ENCODE results near the gene ATP6V0A1. TPM values are rescaled to one million over a fixed set of nuclear protein-coding genes. Genes with fewer than 3 reads are reported as not detected.

ATP6V0A1 gene
- total and polyA plus RNA-seq, 4 experiments from 2014 or later: 3.9 to 15.9 (median 9.7) TPM

DNA sequence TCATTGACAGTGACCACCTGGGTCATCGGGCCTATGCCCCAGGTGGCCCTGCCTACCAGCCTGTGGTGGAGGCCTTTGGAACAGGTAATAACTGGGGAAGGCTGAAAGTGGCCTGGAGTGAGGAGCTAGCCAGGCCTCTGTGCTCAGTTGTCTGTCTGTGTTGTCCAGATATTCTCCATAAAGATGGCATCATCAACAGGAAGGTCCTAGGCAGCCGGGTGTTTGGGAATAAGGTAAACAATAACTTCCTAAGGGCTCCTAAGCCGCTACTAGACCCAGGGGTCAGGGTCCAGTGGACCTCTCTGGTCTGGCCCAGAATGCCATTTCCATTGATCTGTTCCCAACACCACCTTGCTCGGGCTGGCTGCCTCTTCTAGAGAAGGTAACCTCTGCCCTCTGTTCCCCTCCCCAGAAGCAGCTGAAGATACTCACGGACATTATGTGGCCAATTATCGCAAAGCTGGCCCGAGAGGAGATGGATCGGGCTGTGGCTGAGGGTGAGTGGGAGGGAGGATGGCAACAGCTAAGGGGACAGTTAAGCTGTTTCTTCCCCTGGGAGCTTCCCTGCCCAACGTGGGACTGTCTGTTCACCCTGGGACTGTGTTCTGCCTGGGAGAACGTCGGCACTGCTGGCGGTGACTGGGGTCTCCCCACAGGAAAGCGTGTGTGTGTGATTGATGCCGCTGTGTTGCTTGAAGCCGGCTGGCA, 106.3 kb downstream of the ATP6V0A1 start:
- peaks cover 8 to 47% of the 10 kb centered on the region in 2 donors for H3K36me3 Mint-ChIP-seq
- no peak overlapping the region for H3K4me3 ChIP-seq (ENCODE audit: low read length in 2 of 2)
- no peak overlapping the region for H3K27ac ChIP-seq (ENCODE audit: low read depth, low read length)
- POLR2A ChIA-PET (ENCODE audit: partially characterized antibody): interaction anchor here (0.5 to 6.3 kb wide), 7 partner anchors 11 to 410 kb away, joined by 3 to 73 read pairs (median 7); partner anchors contain the start of genes NAGLU, PSMC3IP, RETREG3 and TUBG1
- DNase-seq: no peak
- H3K27ac Mint-ChIP-seq: peak overlapping the region in 4 of 7 donors; percentile 6 to 96 (median 30)
- peaks cover 16 to 71% (median 50%) of the 10 kb centered on the region in 4 donors for H3K4me1 Mint-ChIP-seq
- no peaks in the 10 kb centered on the region for H3K27me3 Mint-ChIP-seq
- CTCF ChIA-PET (ENCODE audit: partially characterized antibody): interaction anchor here (1.3 to 4.5 kb wide), 3 partner anchors 10 to 17 kb away, joined by 3 to 37 read pairs (median 4); partner anchors contain the start of gene PSMC3IP
- H3K27me3 ChIP-seq (ENCODE audit: insufficient read depth, low read length): no peaks in the 10 kb centered on the region
- intact Hi-C loops (cut with micrococcal nuclease): no loop called here
- peaks cover 0 to 2% (median 0%) of the 10 kb centered on the region in 8 donors for H3K9me3 Mint-ChIP-seq
- peaks cover 63% of the 10 kb centered on the region for H3K4me1 ChIP-seq (ENCODE audit: insufficient read depth, low read length)
- H3K4me3 Mint-ChIP-seq: peak overlapping the region in 5 of 8 donors; percentile 53 to 66 (median 59)
- peaks cover 38% of the 10 kb centered on the region for H3K36me3 ChIP-seq (ENCODE audit: insufficient read depth, low read length)
- no peaks in the 10 kb centered on the region for H3K9me3 ChIP-seq (ENCODE audit: control insufficient read depth in 1 of 2, low read length in 2 of 2)

DNA sequence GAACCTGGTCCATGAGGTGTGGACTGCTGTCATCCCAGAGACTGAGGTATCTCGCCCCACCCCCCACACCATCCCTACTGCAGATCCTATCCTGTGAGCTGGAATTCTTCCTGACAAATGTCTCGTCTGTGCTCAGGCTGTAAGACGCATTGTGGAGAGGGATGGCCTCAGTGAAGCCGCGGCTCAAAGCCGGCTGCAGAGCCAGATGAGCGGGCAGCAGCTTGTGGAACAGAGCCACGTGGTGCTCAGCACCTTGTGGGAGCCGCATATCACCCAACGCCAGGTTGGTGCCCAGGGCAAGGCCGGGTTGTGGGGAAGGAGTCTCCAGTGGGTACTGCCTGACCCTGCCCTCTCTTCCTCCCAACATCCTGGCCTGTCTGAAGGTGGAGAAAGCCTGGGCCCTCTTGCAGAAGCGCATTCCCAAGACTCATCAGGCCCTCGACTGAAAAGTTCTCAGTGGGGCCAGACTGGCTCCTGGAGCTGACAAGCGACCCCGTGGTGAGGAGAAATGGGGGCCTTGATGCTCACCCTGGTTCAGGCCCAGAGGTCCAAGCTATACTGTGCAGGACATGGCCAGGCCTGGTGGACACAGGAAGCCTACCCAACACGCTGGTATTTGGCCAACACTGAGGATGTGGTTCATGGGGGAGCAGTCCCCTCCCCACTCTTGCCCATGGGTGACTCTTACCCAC, 107.0 kb downstream of the ATP6V0A1 start:
- no peak for DNase-seq
- CTCF ChIA-PET (ENCODE audit: partially characterized antibody): interaction anchor here (0.8 to 4.5 kb wide), 4 partner anchors 11 to 108 kb away, joined by 3 to 37 read pairs (median 4); partner anchors contain the start of gene PSMC3IP
- POLR2A ChIA-PET (ENCODE audit: partially characterized antibody): interaction anchor here (1.0 to 6.3 kb wide), 6 partner anchors 11 to 48 kb away, joined by 3 to 73 read pairs (median 13); partner anchors contain the start of genes NAGLU, PSMC3IP, RETREG3 and TUBG1
- H3K27me3 Mint-ChIP-seq: no peaks in the 10 kb centered on the region
- H3K27me3 ChIP-seq (ENCODE audit: insufficient read depth, low read length): no peaks in the 10 kb centered on the region
- H3K4me3 Mint-ChIP-seq: peak overlapping the region in 5 of 8 donors; percentile 94 to 97 (median 96)
- peaks cover 45% of the 10 kb centered on the region for H3K36me3 ChIP-seq (ENCODE audit: insufficient read depth, low read length)
- peaks cover 63% of the 10 kb centered on the region for H3K4me1 ChIP-seq (ENCODE audit: insufficient read depth, low read length)
- H3K9me3 ChIP-seq (ENCODE audit: control insufficient read depth in 1 of 2, low read length in 2 of 2): no peaks in the 10 kb centered on the region
- peaks cover 11 to 54% of the 10 kb centered on the region in 2 donors for H3K36me3 Mint-ChIP-seq
- peaks cover 0 to 2% (median 0%) of the 10 kb centered on the region in 8 donors for H3K9me3 Mint-ChIP-seq
- no peak overlapping the region for H3K4me3 ChIP-seq (ENCODE audit: low read length in 2 of 2)
- intact Hi-C loops (cut with micrococcal nuclease): no loop called here
- peaks cover 16 to 73% (median 49%) of the 10 kb centered on the region in 4 donors for H3K4me1 Mint-ChIP-seq
- peak overlapping the region in 6 of 7 donors; percentile 86 to 98 (median 96) for H3K27ac Mint-ChIP-seq
- peak overlapping the region; percentile 79 for H3K27ac ChIP-seq (ENCODE audit: low read depth, low read length)

DNA sequence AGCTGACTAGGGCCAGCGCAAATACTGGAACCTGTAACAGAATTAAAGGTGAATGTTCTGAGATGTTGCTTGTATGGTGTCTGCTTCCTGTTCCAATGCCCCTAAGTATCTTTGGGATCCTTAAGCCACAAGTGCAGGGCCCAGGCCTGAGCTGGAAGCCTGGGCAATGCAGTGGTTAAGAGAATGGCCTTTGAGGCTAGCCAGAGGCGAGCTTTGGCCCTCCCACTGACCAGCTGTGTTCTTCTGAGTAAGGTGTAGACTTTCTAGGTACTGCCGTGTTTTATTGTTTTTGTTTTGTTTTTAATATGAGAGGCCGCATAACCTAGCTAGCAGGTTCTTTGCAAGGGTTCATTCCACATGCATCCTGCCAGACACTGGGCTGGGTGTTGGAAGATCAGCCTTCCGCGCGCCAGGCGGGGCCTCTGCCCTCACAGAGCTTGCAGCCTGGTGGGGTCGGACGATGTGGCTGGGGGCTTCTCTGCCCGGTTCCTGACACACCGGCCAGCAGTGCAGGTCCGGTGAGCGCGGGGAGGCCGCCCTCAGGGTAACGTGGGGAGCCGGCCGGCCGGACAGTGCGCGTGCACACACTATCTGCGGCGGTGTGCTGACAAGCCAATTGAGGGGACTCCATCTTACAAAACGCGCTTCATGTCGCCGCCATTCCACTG, 107.7 kb downstream of the ATP6V0A1 start:
- Mint-ChIP-seq H3K4me3 (peak overlapping the region; percentile 94 to 98 (median 96)), H3K36me3 (peaks cover 18 to 61% of the 10 kb centered on the region in 2 donors), H3K27me3 (no peaks in the 10 kb centered on the region), H3K27ac (peak overlapping the region; percentile 95 to 98 (median 96)), H3K9me3 (peaks cover 0 to 1% (median 0%) of the 10 kb centered on the region in 8 donors), H3K4me1 (peaks cover 16 to 72% (median 48%) of the 10 kb centered on the region in 4 donors)
- Histone ChIP-seq H3K9me3 (ENCODE audit: control insufficient read depth in 1 of 2, low read length in 2 of 2) (no peaks in the 10 kb centered on the region), H3K4me1 (ENCODE audit: insufficient read depth, low read length) (peaks cover 62% of the 10 kb centered on the region), H3K36me3 (ENCODE audit: insufficient read depth, low read length) (peaks cover 51% of the 10 kb centered on the region), H3K4me3 (ENCODE audit: low read length in 2 of 2) (peak overlapping the region; percentile 89 to 97), H3K27me3 (ENCODE audit: insufficient read depth, low read length) (no peaks in the 10 kb centered on the region), H3K27ac (ENCODE audit: low read depth, low read length) (peak overlapping the region; percentile 79)
- ChIA-PET POLR2A (ENCODE audit: partially characterized antibody) (interaction anchor here (1.0 to 6.3 kb wide), 8 partner anchors 12 to 795 kb away, joined by 3 to 73 read pairs (median 7); partner anchors contain the start of genes NAGLU, PSMC3IP, RETREG3 and TUBG1), CTCF (ENCODE audit: partially characterized antibody) (interaction anchor here (0.8 to 4.5 kb wide), 4 partner anchors 12 to 108 kb away, joined by 3 to 37 read pairs (median 4); partner anchors contain the start of gene PSMC3IP)
- DNase-seq: peak in 1 of 5 donors; percentile 11
- intact Hi-C loops (cut with micrococcal nuclease): no loop called here

DNA sequence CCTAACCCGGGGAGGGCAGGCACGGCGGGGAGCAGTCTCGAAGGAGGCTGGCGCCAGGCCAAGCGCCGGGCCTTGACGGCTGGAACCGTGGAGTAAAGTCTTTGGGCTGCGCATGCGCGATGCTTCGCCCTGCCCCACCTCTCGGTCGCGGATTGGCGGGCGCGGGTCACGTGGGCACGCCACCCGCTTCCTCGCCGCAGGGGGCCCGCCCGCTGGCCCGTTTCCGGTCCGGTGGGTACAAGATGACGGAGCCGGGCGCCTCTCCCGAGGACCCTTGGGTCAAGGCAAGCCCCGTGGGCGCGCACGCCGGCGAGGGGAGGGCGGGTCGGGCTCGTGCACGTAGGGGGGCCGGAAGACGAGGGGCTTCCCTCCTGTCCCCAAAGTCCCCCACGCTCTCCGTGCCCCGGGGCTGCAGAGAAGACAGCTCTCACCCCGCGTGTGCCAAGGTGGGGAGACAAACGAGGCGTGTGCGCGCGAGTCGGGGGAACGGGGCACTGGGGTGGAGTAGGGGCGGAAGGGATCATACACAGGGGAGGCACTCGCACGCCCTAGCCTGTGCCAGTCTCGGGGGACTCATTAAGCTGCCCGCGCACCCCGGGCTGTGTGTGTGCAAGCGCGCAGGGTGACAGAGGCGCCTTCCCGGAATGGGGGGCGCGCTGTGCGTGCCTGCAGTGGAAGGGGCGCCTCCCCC, 108.3 kb downstream of the ATP6V0A1 start, which contains the start of gene MLX:
Gene MLX, plus strand, starts transcription at position 218 of the 691 bp plus-strand sequence. Its CDS starts 25 bp downstream, at position 243.
- peaks cover 21 to 65% of the 10 kb centered on the region in 2 donors for H3K36me3 Mint-ChIP-seq
- POLR2A ChIA-PET (ENCODE audit: partially characterized antibody): interaction anchor here (0.7 to 6.3 kb wide), 12 partner anchors 8 to 794 kb away, joined by 3 to 73 read pairs (median 6); partner anchors contain the start of genes NAGLU, PSMC3IP, RETREG3 and TUBG1

DNA sequence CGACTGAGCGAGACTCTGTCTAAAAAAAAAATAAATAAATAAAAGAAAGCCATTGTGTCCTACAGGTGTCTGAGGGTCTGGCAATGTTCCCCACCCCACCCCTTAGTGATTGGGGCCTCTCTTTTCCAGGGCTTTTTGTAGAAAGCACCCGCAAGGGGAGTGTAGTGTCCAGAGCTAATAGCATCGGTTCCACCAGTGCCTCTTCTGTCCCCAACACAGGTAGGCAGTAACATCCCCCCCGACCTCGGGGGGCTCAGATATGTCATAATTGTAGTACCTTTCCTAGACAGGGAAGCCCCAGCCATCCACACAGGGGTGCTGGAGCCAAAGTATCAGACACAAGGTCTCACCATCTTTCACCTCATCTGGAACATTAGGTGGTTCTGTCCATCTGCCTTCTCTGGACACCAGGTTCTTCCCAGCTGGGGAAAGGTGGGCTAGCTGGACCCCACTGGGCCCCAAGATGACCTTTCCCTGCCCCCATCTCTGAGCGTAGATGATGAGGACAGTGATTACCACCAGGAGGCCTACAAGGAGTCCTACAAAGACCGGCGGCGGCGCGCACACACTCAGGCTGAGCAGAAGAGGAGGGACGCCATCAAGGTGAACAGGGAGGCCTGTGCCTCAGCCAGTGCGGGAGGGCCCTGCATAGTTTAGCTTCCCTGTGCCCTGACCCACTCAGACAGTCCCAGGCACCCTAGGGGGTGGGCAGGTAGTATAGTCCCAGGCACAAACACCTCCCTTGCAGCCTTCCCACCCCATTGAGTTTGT, 109.8 kb downstream of the ATP6V0A1 start:
- H3K27me3 ChIP-seq (ENCODE audit: insufficient read depth, low read length): no peaks in the 10 kb centered on the region
- intact Hi-C loops (cut with micrococcal nuclease): no loop called here
- peak overlapping the region in 6 of 7 donors; percentile 41 to 96 (median 58) for H3K27ac Mint-ChIP-seq
- H3K4me3 Mint-ChIP-seq: peak overlapping the region; percentile 20 to 98 (median 57)
- peaks cover 72% of the 10 kb centered on the region for H3K36me3 ChIP-seq (ENCODE audit: insufficient read depth, low read length)
- H3K4me1 Mint-ChIP-seq: peaks cover 15 to 58% (median 33%) of the 10 kb centered on the region in 4 donors
- ChIA-PET CTCF (ENCODE audit: partially characterized antibody) (interaction anchor here (1.0 to 4.5 kb wide), 2 partner anchors 10 to 38 kb away, joined by 3 to 37 read pairs; partner anchors contain the start of gene PSMC3IP), POLR2A (ENCODE audit: partially characterized antibody) (interaction anchor here (1.3 to 6.3 kb wide), 5 partner anchors 9 to 40 kb away, joined by 3 to 73 read pairs (median 19); partner anchors contain the start of genes NAGLU, PSMC3IP, RETREG3 and TUBG1)
- no peak for DNase-seq
- H3K4me1 ChIP-seq (ENCODE audit: insufficient read depth, low read length): peaks cover 46% of the 10 kb centered on the region
- no peaks in the 10 kb centered on the region for H3K9me3 Mint-ChIP-seq
- no peaks in the 10 kb centered on the region for H3K9me3 ChIP-seq (ENCODE audit: control insufficient read depth in 1 of 2, low read length in 2 of 2)
- H3K27me3 Mint-ChIP-seq: no peaks in the 10 kb centered on the region
- H3K4me3 ChIP-seq (ENCODE audit: low read length in 2 of 2): no peak overlapping the region
- H3K36me3 Mint-ChIP-seq: peaks cover 28 to 75% of the 10 kb centered on the region in 2 donors
- no peak overlapping the region for H3K27ac ChIP-seq (ENCODE audit: low read depth, low read length)

More for the DNA sequence above, 108.3 kb downstream of the ATP6V0A1 start, which contains the start of gene MLX:
- H3K36me3 ChIP-seq (ENCODE audit: insufficient read depth, low read length): peaks cover 58% of the 10 kb centered on the region
- H3K4me3 ChIP-seq (ENCODE audit: low read length in 2 of 2): peak within 1 kb of the TSS; percentile 89 to 97
- Mint-ChIP-seq H3K27ac (peak within 1 kb of the TSS; percentile 95 to 98 (median 96)), H3K4me1 (peaks cover 13 to 65% (median 42%) of the 10 kb centered on the region in 4 donors), H3K9me3 (no peaks in the 10 kb centered on the region), H3K4me3 (peak within 1 kb of the TSS; percentile 94 to 98 (median 96)), H3K27me3 (no peaks in the 10 kb centered on the region)
- DNase-seq: peak; percentile 90 to 91 (median 90)
- H3K27me3 ChIP-seq (ENCODE audit: insufficient read depth, low read length): no peaks in the 10 kb centered on the region
- intact Hi-C loops (cut with micrococcal nuclease): loop anchor here (1.0 kb wide), 1 partner anchor 10 kb away; the partner anchor contains the start of gene PSMC3IP
- CTCF ChIA-PET (ENCODE audit: partially characterized antibody): interaction anchor here (0.8 to 4.5 kb wide), 4 partner anchors 9 to 37 kb away, joined by 3 to 37 read pairs (median 4); partner anchors contain the start of genes NAGLU and PSMC3IP
- H3K27ac ChIP-seq (ENCODE audit: low read depth, low read length): peak within 1 kb of the TSS; percentile 79
- H3K9me3 ChIP-seq (ENCODE audit: control insufficient read depth in 1 of 2, low read length in 2 of 2): no peaks in the 10 kb centered on the region
- peaks cover 56% of the 10 kb centered on the region for H3K4me1 ChIP-seq (ENCODE audit: insufficient read depth, low read length)

All from CD4-positive, alpha-beta memory T cell (primary cell).